Astrocyte (in vitro differentiated cells and primary cell): ENCODE data around the gene IL34. TPM values are rescaled to one million over a fixed set of nuclear protein-coding genes. Genes with fewer than 3 reads are reported as not detected.

ENCODE experiments used
- DNase-seq: peaks from one replicate; pipeline ENCODE4 v3.0.0-alpha.2; 2010; ENCODE audit warnings: low read depth
- FAIRE-seq: peaks from 2 replicates; lab custom pipeline; 2011; peaks lifted over from hg19 to GRCh38; lab: Jason Lieb, UNC
- H2AFZ ChIP-seq: 2 replicates; pipeline ENCODE4 v1.6.0; 2012; ENCODE audit warnings: low read depth, low read length, inconsistent platforms
- H3K27ac ChIP-seq: 2 replicates; pipeline ENCODE4 v1.5.1; 2011; ENCODE audit warnings: low read depth, low read length, inconsistent platforms
- H3K27me3 ChIP-seq: 2 replicates; pipeline ENCODE4 v1.6.0; 2011; ENCODE audit warnings: low read length, inconsistent platforms; ENCODE audit not compliant: insufficient read depth
- H3K36me3 ChIP-seq: 2 replicates; pipeline ENCODE4 v1.5.1; 2011; ENCODE audit warnings: low read length, inconsistent platforms; ENCODE audit not compliant: insufficient read depth
- H3K4me1 ChIP-seq: 2 replicates; pipeline ENCODE4 v1.5.1; 2011; ENCODE audit warnings: low read length, inconsistent platforms; ENCODE audit not compliant: insufficient read depth
- H3K4me2 ChIP-seq: 2 replicates; pipeline ENCODE4 v1.6.0; 2012; ENCODE audit warnings: low read length, inconsistent platforms
- H3K4me3 ChIP-seq: 2 replicates; pipeline ENCODE4 v1.5.1; 2011; ENCODE audit warnings: low read depth, mild to moderate bottlenecking, low read length, inconsistent platforms; ENCODE audit not compliant: insufficient read depth
- H3K79me2 ChIP-seq: 2 replicates; pipeline ENCODE4 v1.6.0; 2012; ENCODE audit warnings: mild to moderate bottlenecking, low read length, inconsistent platforms; ENCODE audit not compliant: insufficient read depth
- H3K9ac ChIP-seq: 2 replicates; pipeline ENCODE4 v1.6.0; 2012; ENCODE audit warnings: mild to moderate bottlenecking, low read length, inconsistent platforms
- H3K9me3 ChIP-seq: 2 replicates; pipeline ENCODE4 v1.5.1; 2012; ENCODE audit warnings: low read depth, mild to moderate bottlenecking, low read length, inconsistent platforms; ENCODE audit not compliant: insufficient read depth
- H4K20me1 ChIP-seq: 2 replicates; pipeline ENCODE4 v1.6.0; 2012; ENCODE audit warnings: low read length, inconsistent platforms; ENCODE audit not compliant: insufficient read depth
- H3K27ac Mint-ChIP-seq: one replicate; pipeline ENCODE4 v1.8.0; 2021; ENCODE audit warnings: mild to moderate bottlenecking, mixed read lengths; ENCODE audit not compliant: unreplicated experiment
- H3K27me3 Mint-ChIP-seq: one replicate; pipeline ENCODE4 v1.8.0; 2021; ENCODE audit warnings: low read depth, mixed read lengths; ENCODE audit not compliant: unreplicated experiment
- H3K36me3 Mint-ChIP-seq: one replicate; pipeline ENCODE4 v1.8.0; 2021; ENCODE audit warnings: low read depth, mixed read lengths; ENCODE audit not compliant: unreplicated experiment
- H3K4me1 Mint-ChIP-seq: one replicate; pipeline ENCODE4 v1.8.0; 2021; ENCODE audit warnings: low read depth, mixed read lengths; ENCODE audit not compliant: unreplicated experiment
- H3K4me3 Mint-ChIP-seq: one replicate; pipeline ENCODE4 v1.8.0; 2021; ENCODE audit warnings: mild to moderate bottlenecking, moderate library complexity, mixed read lengths; ENCODE audit not compliant: unreplicated experiment
- H3K9me3 Mint-ChIP-seq: one replicate; pipeline ENCODE4 v1.8.0; 2021; ENCODE audit warnings: mild to moderate bottlenecking, mixed read lengths; ENCODE audit not compliant: unreplicated experiment
- EZH2 ChIP-seq: IDR thresholded peaks from 2 replicates; pipeline ENCODE4 v1.6.1; 2012; ENCODE audit warnings: mild to moderate bottlenecking, low read length, inconsistent platforms; ENCODE audit not compliant: insufficient read depth
- total RNA-seq: library from RNA; stranded (reverse); gene quantifications from 2 replicates; pipeline ENCODE4 v1.2.1, GENCODE V29; 2021
- TF ChIP-seq, protein P1 (sequence below): IDR thresholded peaks from 2 replicates; pipeline ENCODE4 v1.5.1; 2011; ENCODE audit warnings: low read depth, mild to moderate bottlenecking, inconsistent platforms, low read length, moderate library complexity; ENCODE audit not compliant: insufficient read depth

Gene IL34
- total RNA-seq, 1 donor from 2014 or later, result 0.34 TPM

GRCh38 chr16:70648606-70649005 lies 2.2 kb downstream of the IL34 start:
- no peaks in the 10 kb centered on the region for H3K36me3 Mint-ChIP-seq
- Histone ChIP-seq H3K36me3 (no peaks in the 10 kb centered on the region), H3K27ac (no peak overlapping the region), H4K20me1 (no peaks in the 10 kb centered on the region), H3K4me2 (no peak overlapping the region), H3K9me3 (no peaks in the 10 kb centered on the region), H2AFZ (no peak overlapping the region), H3K9ac (no peak overlapping the region), H3K79me2 (no peaks in the 10 kb centered on the region), H3K4me3 (no peak overlapping the region), H3K27me3 (no peaks in the 10 kb centered on the region), H3K4me1 (peaks cover 15% of the 10 kb centered on the region)
- peaks cover 9% of the 10 kb centered on the region for H3K27me3 Mint-ChIP-seq
- FAIRE-seq, result no peak
- H3K27ac Mint-ChIP-seq, result no peak overlapping the region
- TF ChIP-seq, protein P1, sequence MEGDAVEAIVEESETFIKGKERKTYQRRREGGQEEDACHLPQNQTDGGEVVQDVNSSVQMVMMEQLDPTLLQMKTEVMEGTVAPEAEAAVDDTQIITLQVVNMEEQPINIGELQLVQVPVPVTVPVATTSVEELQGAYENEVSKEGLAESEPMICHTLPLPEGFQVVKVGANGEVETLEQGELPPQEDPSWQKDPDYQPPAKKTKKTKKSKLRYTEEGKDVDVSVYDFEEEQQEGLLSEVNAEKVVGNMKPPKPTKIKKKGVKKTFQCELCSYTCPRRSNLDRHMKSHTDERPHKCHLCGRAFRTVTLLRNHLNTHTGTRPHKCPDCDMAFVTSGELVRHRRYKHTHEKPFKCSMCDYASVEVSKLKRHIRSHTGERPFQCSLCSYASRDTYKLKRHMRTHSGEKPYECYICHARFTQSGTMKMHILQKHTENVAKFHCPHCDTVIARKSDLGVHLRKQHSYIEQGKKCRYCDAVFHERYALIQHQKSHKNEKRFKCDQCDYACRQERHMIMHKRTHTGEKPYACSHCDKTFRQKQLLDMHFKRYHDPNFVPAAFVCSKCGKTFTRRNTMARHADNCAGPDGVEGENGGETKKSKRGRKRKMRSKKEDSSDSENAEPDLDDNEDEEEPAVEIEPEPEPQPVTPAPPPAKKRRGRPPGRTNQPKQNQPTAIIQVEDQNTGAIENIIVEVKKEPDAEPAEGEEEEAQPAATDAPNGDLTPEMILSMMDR, result no peak
- TF ChIP-seq EZH2, result no peak
- H3K9me3 Mint-ChIP-seq, result peaks cover 2% of the 10 kb centered on the region
- DNase-seq, result no peak
- no peak overlapping the region for H3K4me3 Mint-ChIP-seq
- H3K4me1 Mint-ChIP-seq, result peaks cover 10% of the 10 kb centered on the region

- Mint-ChIP-seq H3K4me1 (peaks cover 12% of the 10 kb centered on the region), H3K27ac (no peak overlapping the region)
- no peak for FAIRE-seq
Observed at GRCh38 chr16:70649300-70649699, 2.9 kb downstream of the IL34 start.

DNA sequence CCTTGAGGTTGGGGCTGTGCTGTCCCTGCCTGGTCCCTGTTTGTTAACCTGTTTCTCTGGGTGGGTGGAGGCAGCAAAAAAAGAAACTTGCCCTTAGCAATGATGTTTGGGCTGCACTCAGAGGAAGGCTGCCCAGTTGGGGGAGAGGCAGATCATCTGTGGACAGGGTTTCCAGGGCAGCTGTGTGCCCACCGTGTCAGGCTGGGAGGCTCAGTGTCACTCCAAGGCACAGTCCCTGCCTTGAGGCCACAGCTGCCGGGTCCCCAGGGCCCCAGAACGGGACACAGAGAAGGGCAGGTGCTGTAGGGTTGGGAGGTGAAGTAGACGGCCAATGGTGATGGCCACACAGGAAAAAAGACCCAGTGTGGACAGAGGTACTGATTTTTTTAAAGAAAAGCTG lies 3.9 kb downstream of the IL34 start:
- Histone ChIP-seq H3K27me3 (no peaks in the 10 kb centered on the region), H3K9ac (no peak overlapping the region), H4K20me1 (no peaks in the 10 kb centered on the region), H3K27ac (no peak overlapping the region), H3K79me2 (no peaks in the 10 kb centered on the region), H3K4me1 (peaks cover 20% of the 10 kb centered on the region), H3K36me3 (no peaks in the 10 kb centered on the region), H3K4me3 (no peak overlapping the region), H3K4me2 (no peak overlapping the region), H2AFZ (no peak overlapping the region), H3K9me3 (no peaks in the 10 kb centered on the region)
- Mint-ChIP-seq H3K9me3 (peaks cover 2% of the 10 kb centered on the region), H3K36me3 (no peaks in the 10 kb centered on the region), H3K27ac (no peak overlapping the region), H3K27me3 (peaks cover 9% of the 10 kb centered on the region), H3K4me3 (no peak overlapping the region), H3K4me1 (peaks cover 12% of the 10 kb centered on the region)
- no peak for DNase-seq
- FAIRE-seq, result no peak
- TF ChIP-seq, protein P1, result no peak
- TF ChIP-seq EZH2, result no peak

More at GRCh38 chr16:70649300-70649699, 2.9 kb downstream of the IL34 start:
- peaks cover 20% of the 10 kb centered on the region for H3K4me1 ChIP-seq
- no peak for DNase-seq
- no peaks in the 10 kb centered on the region for H3K36me3 ChIP-seq
- no peaks in the 10 kb centered on the region for H4K20me1 ChIP-seq
- TF ChIP-seq, protein P1, result no peak
- TF ChIP-seq EZH2, result no peak
- Mint-ChIP-seq H3K27me3 (peaks cover 9% of the 10 kb centered on the region), H3K4me3 (no peak overlapping the region), H3K36me3 (no peaks in the 10 kb centered on the region), H3K9me3 (peaks cover 2% of the 10 kb centered on the region)
- H3K4me2 ChIP-seq, result no peak overlapping the region
- no peak overlapping the region for H3K9ac ChIP-seq
- H3K27ac ChIP-seq, result no peak overlapping the region
- H3K9me3 ChIP-seq, result no peaks in the 10 kb centered on the region
- H3K79me2 ChIP-seq, result no peaks in the 10 kb centered on the region
- no peaks in the 10 kb centered on the region for H3K27me3 ChIP-seq
- H3K4me3 ChIP-seq, result no peak overlapping the region
- H2AFZ ChIP-seq, result no peak overlapping the region
